ENCODE results near the gene PPARGC1A.

Gene PPARGC1A

DNA sequence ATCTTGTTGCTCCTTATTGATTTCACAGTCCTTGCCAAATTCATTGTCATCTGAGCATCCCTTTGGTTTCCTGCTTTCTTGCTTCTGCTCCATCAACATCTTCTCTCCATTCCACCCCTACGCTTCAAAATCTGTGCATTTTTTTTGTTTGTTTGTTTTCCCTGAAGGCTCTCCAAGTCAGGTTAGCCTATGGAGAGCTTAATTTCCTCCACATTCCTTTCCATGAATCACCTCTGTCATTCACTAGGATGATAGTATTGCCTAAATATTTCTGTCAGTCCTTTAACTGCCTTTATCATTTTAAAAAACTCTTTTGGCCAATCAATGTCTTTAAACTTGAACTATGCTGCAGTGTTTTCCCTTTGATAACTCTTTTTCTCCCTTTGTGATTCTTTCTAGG, 67.7 kb downstream of the PPARGC1A start:
- TF ChIP-seq ZBTB7A (IDR thresholded peaks at IDR 0.05; ENCODE audit: low read depth): no peak
- TF ChIP-seq EP300 (IDR thresholded peaks at IDR 0.05; ENCODE audit: borderline replicate concordance): no peak
- no peak for TF ChIP-seq CREB1 (IDR thresholded peaks at IDR 0.05; ENCODE audit: low read depth)
- TF ChIP-seq TEAD4 (IDR thresholded peaks at IDR 0.05): no peak
- no peak for TF ChIP-seq EGR1 (IDR thresholded peaks at IDR 0.05)
- TF ChIP-seq TCF12 (IDR thresholded peaks at IDR 0.05; ENCODE audit: low read depth): no peak
- TF ChIP-seq NFIC (IDR thresholded peaks at IDR 0.05): no peak
- no peak for TF ChIP-seq CEBPB (IDR thresholded peaks at IDR 0.05)
- no peak for TF ChIP-seq FOXM1 (IDR thresholded peaks at IDR 0.05; ENCODE audit: borderline replicate concordance, low read depth)
- TF ChIP-seq RAD21 (IDR thresholded peaks at IDR 0.05; ENCODE audit: low read depth): no peak
- TF ChIP-seq REST (IDR thresholded peaks at IDR 0.05; ENCODE audit: low read depth): no peak
- no peak for TF ChIP-seq TAF1 (IDR thresholded peaks at IDR 0.05; ENCODE audit: low read depth)
- no peak for TF ChIP-seq MAX (IDR thresholded peaks at IDR 0.05)
- no peak for TF ChIP-seq YY1 (IDR thresholded peaks at IDR 0.05; ENCODE audit: low read depth)
- no peak for TF ChIP-seq USF1 (IDR thresholded peaks at IDR 0.05)

GRCh38 chr4:23819041-23819511, 70.8 kb downstream of the PPARGC1A start:
- TF ChIP-seq ZBTB7A (IDR thresholded peaks at IDR 0.05; ENCODE audit: low read depth) (no peak), NFIC (IDR thresholded peaks at IDR 0.05) (no peak), RAD21 (IDR thresholded peaks at IDR 0.05; ENCODE audit: low read depth) (no peak), USF1 (IDR thresholded peaks at IDR 0.05) (no peak), CEBPB (IDR thresholded peaks at IDR 0.05) (no peak), EP300 (IDR thresholded peaks at IDR 0.05; ENCODE audit: borderline replicate concordance) (no peak), MAX (IDR thresholded peaks at IDR 0.05) (no peak), TCF12 (IDR thresholded peaks at IDR 0.05; ENCODE audit: low read depth) (no peak), YY1 (IDR thresholded peaks at IDR 0.05; ENCODE audit: low read depth) (no peak), FOXM1 (IDR thresholded peaks at IDR 0.05; ENCODE audit: borderline replicate concordance, low read depth) (no peak), REST (IDR thresholded peaks at IDR 0.05; ENCODE audit: low read depth) (no peak), TEAD4 (IDR thresholded peaks at IDR 0.05) (no peak), CREB1 (IDR thresholded peaks at IDR 0.05; ENCODE audit: low read depth) (no peak), TAF1 (IDR thresholded peaks at IDR 0.05; ENCODE audit: low read depth) (no peak), EGR1 (IDR thresholded peaks at IDR 0.05) (no peak)

GRCh38 chr4:23818097-23818885, 71.6 kb downstream of the PPARGC1A start:
- TF ChIP-seq USF1 (IDR thresholded peaks at IDR 0.05) (no peak), TAF1 (IDR thresholded peaks at IDR 0.05; ENCODE audit: low read depth) (no peak)

GRCh38 chr4:23814996-23815660, 74.7 kb downstream of the PPARGC1A start:
- no peak for TF ChIP-seq RAD21 (IDR thresholded peaks at IDR 0.05; ENCODE audit: low read depth)
- no peak for TF ChIP-seq EGR1 (IDR thresholded peaks at IDR 0.05)
- no peak for TF ChIP-seq CEBPB (IDR thresholded peaks at IDR 0.05)
- TF ChIP-seq USF1 (IDR thresholded peaks at IDR 0.05): no peak
- no peak for TF ChIP-seq TEAD4 (IDR thresholded peaks at IDR 0.05)
- no peak for TF ChIP-seq MAX (IDR thresholded peaks at IDR 0.05)
- TF ChIP-seq FOXM1 (IDR thresholded peaks at IDR 0.05; ENCODE audit: borderline replicate concordance, low read depth): no peak
- no peak for TF ChIP-seq NFIC (IDR thresholded peaks at IDR 0.05)
- TF ChIP-seq TAF1 (IDR thresholded peaks at IDR 0.05; ENCODE audit: low read depth): no peak
- no peak for TF ChIP-seq REST (IDR thresholded peaks at IDR 0.05; ENCODE audit: low read depth)

Measured in Ishikawa (cell line).